GM18499 (cell line): ENCODE data around the gene CSTF1.
"Not testable (repeated sequence)": the region's sequence is repeated elsewhere in the genome, so short reads cannot be mapped to it uniquely, and the experiment has no call there.

Experiments used
- ATAC-seq: cut with Tn5 transposase; IDR thresholded peaks from one replicate; pipeline ENCODE4 v1.9.1; 2021; ENCODE audit warnings: moderate number of reproducible peaks; ENCODE audit not compliant: insufficient read depth, unreplicated experiment

The CSTF1 gene

GRCh38 chr20:56368351-56369134 lies 23.9 kb upstream of the CSTF1 start:
- ATAC-seq: no peak

- ATAC-seq: no peak
These were observed 23.3 kb upstream of the CSTF1 start for GRCh38 chr20:56369179-56369578.

- ATAC-seq: no peak
These were observed 20.5 kb upstream of the CSTF1 start for GRCh38 chr20:56371977-56372376.

- no peak for ATAC-seq
These were observed 19.6 kb upstream of the CSTF1 start for GRCh38 chr20:56372850-56373249.

GRCh38 chr20:56373942-56374341 lies 18.5 kb upstream of the CSTF1 start:
- peak; percentile 50 for ATAC-seq

- no peak for ATAC-seq
These were observed 16.1 kb upstream of the CSTF1 start for GRCh38 chr20:56376331-56376730.

- ATAC-seq: no peak
These were observed 14.1 kb upstream of the CSTF1 start for GRCh38 chr20:56378386-56378785.

GRCh38 chr20:56380375-56380774 lies 12.1 kb upstream of the CSTF1 start:
- ATAC-seq: no peak

GRCh38 chr20:56381501-56381900 lies 10.9 kb upstream of the CSTF1 start:
- ATAC-seq: no peak

GRCh38 chr20:56382696-56383095 lies 9.7 kb upstream of the CSTF1 start:
- no peak for ATAC-seq

- ATAC-seq: no peak
These were observed 9.1 kb upstream of the CSTF1 start for GRCh38 chr20:56383334-56383733.

- no peak for ATAC-seq
These were observed 7.3 kb upstream of the CSTF1 start for GRCh38 chr20:56385130-56385529.

GRCh38 chr20:56386219-56386618 lies 6.2 kb upstream of the CSTF1 start:
- ATAC-seq: no peak

GRCh38 chr20:56388882-56389281 lies 3.6 kb upstream of the CSTF1 start:
- ATAC-seq: no peak

- no peak for ATAC-seq
These were observed 2.6 kb upstream of the CSTF1 start for GRCh38 chr20:56389807-56390206.

- ATAC-seq: not testable (repeated sequence)
These were observed 2.0 kb upstream of the CSTF1 start for GRCh38 chr20:56390396-56390795.

- ATAC-seq: no peak
These were observed 1.4 kb upstream of the CSTF1 start for GRCh38 chr20:56391037-56391436.

GRCh38 chr20:56391596-56392131 lies 781 bp upstream of the CSTF1 start:
- ATAC-seq: no peak

GRCh38 chr20:56392881-56393482 lies 537 bp downstream of the CSTF1 start:
- no peak for ATAC-seq

GRCh38 chr20:56393653-56394052 lies 1.2 kb downstream of the CSTF1 start:
- ATAC-seq: no peak

- no peak for ATAC-seq
These were observed 2.7 kb downstream of the CSTF1 start for GRCh38 chr20:56395166-56395565.
